Astrocyte (in vitro differentiated cells and primary cell): ENCODE measurements around the gene FAM222B. TPM values are rescaled to one million over a fixed set of nuclear protein-coding genes. Genes with fewer than 3 reads are reported as not detected.

Experiments
- DNase-seq: peaks from one replicate; pipeline ENCODE4 v3.0.0-alpha.2; 2010; ENCODE audit warnings: low read depth
- FAIRE-seq: peaks from 2 replicates; lab custom pipeline; 2011; peaks lifted over from hg19 to GRCh38; lab: Jason Lieb, UNC
- H2AFZ ChIP-seq: 2 replicates; pipeline ENCODE4 v1.6.0; 2012; ENCODE audit warnings: low read depth, low read length, inconsistent platforms
- H3K27ac ChIP-seq: 2 replicates; pipeline ENCODE4 v1.5.1; 2011; ENCODE audit warnings: low read depth, low read length, inconsistent platforms
- H3K27me3 ChIP-seq: 2 replicates; pipeline ENCODE4 v1.6.0; 2011; ENCODE audit warnings: low read length, inconsistent platforms; ENCODE audit not compliant: insufficient read depth
- H3K36me3 ChIP-seq: 2 replicates; pipeline ENCODE4 v1.5.1; 2011; ENCODE audit warnings: low read length, inconsistent platforms; ENCODE audit not compliant: insufficient read depth
- H3K4me1 ChIP-seq: 2 replicates; pipeline ENCODE4 v1.5.1; 2011; ENCODE audit warnings: low read length, inconsistent platforms; ENCODE audit not compliant: insufficient read depth
- H3K4me2 ChIP-seq: 2 replicates; pipeline ENCODE4 v1.6.0; 2012; ENCODE audit warnings: low read length, inconsistent platforms
- H3K4me3 ChIP-seq: 2 replicates; pipeline ENCODE4 v1.5.1; 2011; ENCODE audit warnings: low read depth, mild to moderate bottlenecking, low read length, inconsistent platforms; ENCODE audit not compliant: insufficient read depth
- H3K79me2 ChIP-seq: 2 replicates; pipeline ENCODE4 v1.6.0; 2012; ENCODE audit warnings: mild to moderate bottlenecking, low read length, inconsistent platforms; ENCODE audit not compliant: insufficient read depth
- H3K9ac ChIP-seq: 2 replicates; pipeline ENCODE4 v1.6.0; 2012; ENCODE audit warnings: mild to moderate bottlenecking, low read length, inconsistent platforms
- H3K9me3 ChIP-seq: 2 replicates; pipeline ENCODE4 v1.5.1; 2012; ENCODE audit warnings: low read depth, mild to moderate bottlenecking, low read length, inconsistent platforms; ENCODE audit not compliant: insufficient read depth
- H4K20me1 ChIP-seq: 2 replicates; pipeline ENCODE4 v1.6.0; 2012; ENCODE audit warnings: low read length, inconsistent platforms; ENCODE audit not compliant: insufficient read depth
- H3K27ac Mint-ChIP-seq: one replicate; pipeline ENCODE4 v1.8.0; 2021; ENCODE audit warnings: mild to moderate bottlenecking, mixed read lengths; ENCODE audit not compliant: unreplicated experiment
- H3K27me3 Mint-ChIP-seq: one replicate; pipeline ENCODE4 v1.8.0; 2021; ENCODE audit warnings: low read depth, mixed read lengths; ENCODE audit not compliant: unreplicated experiment
- H3K36me3 Mint-ChIP-seq: one replicate; pipeline ENCODE4 v1.8.0; 2021; ENCODE audit warnings: low read depth, mixed read lengths; ENCODE audit not compliant: unreplicated experiment
- H3K4me1 Mint-ChIP-seq: one replicate; pipeline ENCODE4 v1.8.0; 2021; ENCODE audit warnings: low read depth, mixed read lengths; ENCODE audit not compliant: unreplicated experiment
- H3K4me3 Mint-ChIP-seq: one replicate; pipeline ENCODE4 v1.8.0; 2021; ENCODE audit warnings: mild to moderate bottlenecking, moderate library complexity, mixed read lengths; ENCODE audit not compliant: unreplicated experiment
- H3K9me3 Mint-ChIP-seq: one replicate; pipeline ENCODE4 v1.8.0; 2021; ENCODE audit warnings: mild to moderate bottlenecking, mixed read lengths; ENCODE audit not compliant: unreplicated experiment
- CTCF ChIP-seq: IDR thresholded peaks from 2 replicates; pipeline ENCODE4 v1.5.1; 2011; ENCODE audit warnings: low read depth, mild to moderate bottlenecking, inconsistent platforms, low read length, moderate library complexity; ENCODE audit not compliant: insufficient read depth
- EZH2 ChIP-seq: IDR thresholded peaks from 2 replicates; pipeline ENCODE4 v1.6.1; 2012; ENCODE audit warnings: mild to moderate bottlenecking, low read length, inconsistent platforms; ENCODE audit not compliant: insufficient read depth
- total RNA-seq: library from RNA; stranded (reverse); gene quantifications from 2 replicates; pipeline ENCODE4 v1.2.1, GENCODE V29; 2021

The FAM222B gene
- total RNA-seq, 1 donor from 2014 or later = 53.0 TPM

GRCh38 chr17:28760601-28761562, 81.7 kb downstream of the FAM222B start:
- no peak overlapping the region for H3K27ac ChIP-seq
- no peak overlapping the region for H2AFZ ChIP-seq
- peak; percentile 51 for DNase-seq
- H4K20me1 ChIP-seq = peaks cover 73% of the 10 kb centered on the region
- H3K9ac ChIP-seq = peak overlapping the region; percentile 3
- H3K27ac Mint-ChIP-seq = peak overlapping the region; percentile 26
- H3K9me3 ChIP-seq = no peaks in the 10 kb centered on the region
- peaks cover 15% of the 10 kb centered on the region for H3K36me3 Mint-ChIP-seq
- H3K36me3 ChIP-seq = peaks cover 2% of the 10 kb centered on the region
- H3K79me2 ChIP-seq = peaks cover 6% of the 10 kb centered on the region
- H3K4me1 ChIP-seq = no peaks in the 10 kb centered on the region
- TF ChIP-seq CTCF (no peak), EZH2 (no peak)
- FAIRE-seq = no peak
- no peaks in the 10 kb centered on the region for H3K27me3 ChIP-seq
- H3K4me2 ChIP-seq = peak overlapping the region; percentile 4
- no peaks in the 10 kb centered on the region for H3K9me3 Mint-ChIP-seq
- H3K4me3 ChIP-seq = no peak overlapping the region
- H3K27me3 Mint-ChIP-seq = no peaks in the 10 kb centered on the region
- peaks cover 13% of the 10 kb centered on the region for H3K4me1 Mint-ChIP-seq
- peak overlapping the region; percentile 40 for H3K4me3 Mint-ChIP-seq

GRCh38 chr17:28759256-28759865, 83.2 kb downstream of the FAM222B start:
- Histone ChIP-seq H3K9me3 (no peaks in the 10 kb centered on the region), H3K27me3 (no peaks in the 10 kb centered on the region), H3K4me1 (no peaks in the 10 kb centered on the region), H2AFZ (no peak overlapping the region), H3K79me2 (peaks cover 6% of the 10 kb centered on the region), H4K20me1 (peaks cover 74% of the 10 kb centered on the region), H3K27ac (no peak overlapping the region), H3K9ac (no peak overlapping the region), H3K36me3 (peaks cover 2% of the 10 kb centered on the region), H3K4me3 (no peak overlapping the region), H3K4me2 (no peak overlapping the region)
- no peak for DNase-seq
- H3K36me3 Mint-ChIP-seq = peaks cover 15% of the 10 kb centered on the region
- H3K27ac Mint-ChIP-seq = peak overlapping the region; percentile 38
- no peak for FAIRE-seq
- no peaks in the 10 kb centered on the region for H3K27me3 Mint-ChIP-seq
- H3K4me3 Mint-ChIP-seq = no peak overlapping the region
- no peaks in the 10 kb centered on the region for H3K9me3 Mint-ChIP-seq
- TF ChIP-seq EZH2 (no peak), CTCF (no peak)
- H3K4me1 Mint-ChIP-seq = peaks cover 17% of the 10 kb centered on the region
